Measurements from ENCODE around the gene SFMBT1.
A peak's percentile ranks its signal among the peaks of the same experiment; 100 is the strongest.

Gene SFMBT1

GRCh38 chr3:53045518-53046170, at the start of gene SFMBT1:
TSS of gene SFMBT1 (minus strand) at chr3:53046073. CDS start at chr3:52969128, 76,945 bp downstream.
- peak; percentile 36 for DNase-seq

GRCh38 chr3:53092942-53093341, 47.1 kb upstream of the SFMBT1 start:
- no peak for DNase-seq

GRCh38 chr3:53092216-53092615, 46.3 kb upstream of the SFMBT1 start:
- DNase-seq: no peak

GRCh38 chr3:53091011-53091410, 45.1 kb upstream of the SFMBT1 start:
- DNase-seq: no peak

- DNase-seq: no peak
These were observed 43.6 kb upstream of the SFMBT1 start for GRCh38 chr3:53089511-53089910.

GRCh38 chr3:53085476-53085875, 39.6 kb upstream of the SFMBT1 start:
- no peak for DNase-seq

- DNase-seq: peak; percentile 28
These were observed 38.6 kb upstream of the SFMBT1 start for GRCh38 chr3:53084310-53085001.

GRCh38 chr3:53083949-53084309, 38.1 kb upstream of the SFMBT1 start:
- DNase-seq: no peak

- DNase-seq: peak; percentile 65
These were observed 37.6 kb upstream of the SFMBT1 start for GRCh38 chr3:53083521-53083920.

- no peak for DNase-seq
These were observed 36.9 kb upstream of the SFMBT1 start for GRCh38 chr3:53082736-53083135.

- no peak for DNase-seq
These were observed 35.4 kb upstream of the SFMBT1 start for GRCh38 chr3:53081318-53081717.

GRCh38 chr3:53080612-53081205, 34.8 kb upstream of the SFMBT1 start:
- DNase-seq: no peak

GRCh38 chr3:53079791-53080555, 34.1 kb upstream of the SFMBT1 start:
- no peak for DNase-seq

- no peak for DNase-seq
These were observed 33.3 kb upstream of the SFMBT1 start for GRCh38 chr3:53079147-53079546.

- DNase-seq: no peak
These were observed 32.8 kb upstream of the SFMBT1 start for GRCh38 chr3:53078656-53079055.

GRCh38 chr3:53077476-53078220, 31.8 kb upstream of the SFMBT1 start:
- peak; percentile 1 for DNase-seq

- no peak for DNase-seq
These were observed 29.9 kb upstream of the SFMBT1 start for GRCh38 chr3:53075743-53076140.

- DNase-seq: no peak
These were observed 29.2 kb upstream of the SFMBT1 start for GRCh38 chr3:53074761-53075742.

GRCh38 chr3:53074366-53074696, 28.5 kb upstream of the SFMBT1 start:
- no peak for DNase-seq

GRCh38 chr3:53073553-53074365, 27.9 kb upstream of the SFMBT1 start:
- no peak for DNase-seq

Measured in NCI-H2171 treated with DMSO at 0.1 percent for 48 hours (cell line).